ENCODE data around the gene LPIN2. TPM values are rescaled to one million over a fixed set of nuclear protein-coding genes. Genes with fewer than 3 reads are reported as not detected.

The LPIN2 gene
- total and polyA plus RNA-seq, 12 donors, result 1.9 to 15.9 (median 7.6) TPM

DNA sequence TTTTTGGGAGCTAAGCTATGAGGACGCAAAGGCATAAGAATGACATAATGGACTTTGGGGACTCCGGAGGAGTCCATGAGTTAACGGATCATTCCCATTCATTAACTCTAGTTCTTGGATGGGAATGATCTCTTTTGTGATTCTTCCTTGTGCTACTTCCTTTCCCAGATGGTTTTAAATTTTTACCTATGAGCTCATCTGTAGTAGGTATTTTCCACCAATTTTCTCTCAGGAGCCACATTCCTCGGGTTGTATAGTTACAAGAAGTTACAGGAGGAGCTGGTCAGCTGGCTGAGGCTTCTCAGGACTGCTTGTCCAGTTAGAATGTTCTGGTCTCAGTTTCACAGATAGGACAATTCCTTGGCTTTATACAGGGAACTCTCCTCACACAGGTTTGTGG lies 42.9 kb upstream of the LPIN2 start:
- intact Hi-C loops (cut with DNase I), result loop anchor here in 2 of 10 donors (5.0 kb wide), 2 partner anchors 39 to 44 kb away; partner anchors contain the start of gene LPIN2 (in 1 of the 2)
- ATAC-seq (no peak), DNase-seq (no peak)
- H3K9me3 ChIP-seq, result no peaks in the 10 kb centered on the region
- H3K27ac ChIP-seq, result no peak overlapping the region
- H3K4me1 ChIP-seq, result peaks cover 0 to 35% (median 10%) of the 10 kb centered on the region in 9 donors
- H3K36me3 ChIP-seq, result no peaks in the 10 kb centered on the region
- H3K4me3 ChIP-seq, result no peak overlapping the region
- 52 to 60% methylated on average over 4 of the region's 4 CpGs for WGBS, 2 donors
- no peaks in the 10 kb centered on the region for H3K27me3 ChIP-seq
- TF ChIP-seq, protein P1, sequence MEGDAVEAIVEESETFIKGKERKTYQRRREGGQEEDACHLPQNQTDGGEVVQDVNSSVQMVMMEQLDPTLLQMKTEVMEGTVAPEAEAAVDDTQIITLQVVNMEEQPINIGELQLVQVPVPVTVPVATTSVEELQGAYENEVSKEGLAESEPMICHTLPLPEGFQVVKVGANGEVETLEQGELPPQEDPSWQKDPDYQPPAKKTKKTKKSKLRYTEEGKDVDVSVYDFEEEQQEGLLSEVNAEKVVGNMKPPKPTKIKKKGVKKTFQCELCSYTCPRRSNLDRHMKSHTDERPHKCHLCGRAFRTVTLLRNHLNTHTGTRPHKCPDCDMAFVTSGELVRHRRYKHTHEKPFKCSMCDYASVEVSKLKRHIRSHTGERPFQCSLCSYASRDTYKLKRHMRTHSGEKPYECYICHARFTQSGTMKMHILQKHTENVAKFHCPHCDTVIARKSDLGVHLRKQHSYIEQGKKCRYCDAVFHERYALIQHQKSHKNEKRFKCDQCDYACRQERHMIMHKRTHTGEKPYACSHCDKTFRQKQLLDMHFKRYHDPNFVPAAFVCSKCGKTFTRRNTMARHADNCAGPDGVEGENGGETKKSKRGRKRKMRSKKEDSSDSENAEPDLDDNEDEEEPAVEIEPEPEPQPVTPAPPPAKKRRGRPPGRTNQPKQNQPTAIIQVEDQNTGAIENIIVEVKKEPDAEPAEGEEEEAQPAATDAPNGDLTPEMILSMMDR (IDR thresholded peaks at IDR 0.05), result no peak

DNA sequence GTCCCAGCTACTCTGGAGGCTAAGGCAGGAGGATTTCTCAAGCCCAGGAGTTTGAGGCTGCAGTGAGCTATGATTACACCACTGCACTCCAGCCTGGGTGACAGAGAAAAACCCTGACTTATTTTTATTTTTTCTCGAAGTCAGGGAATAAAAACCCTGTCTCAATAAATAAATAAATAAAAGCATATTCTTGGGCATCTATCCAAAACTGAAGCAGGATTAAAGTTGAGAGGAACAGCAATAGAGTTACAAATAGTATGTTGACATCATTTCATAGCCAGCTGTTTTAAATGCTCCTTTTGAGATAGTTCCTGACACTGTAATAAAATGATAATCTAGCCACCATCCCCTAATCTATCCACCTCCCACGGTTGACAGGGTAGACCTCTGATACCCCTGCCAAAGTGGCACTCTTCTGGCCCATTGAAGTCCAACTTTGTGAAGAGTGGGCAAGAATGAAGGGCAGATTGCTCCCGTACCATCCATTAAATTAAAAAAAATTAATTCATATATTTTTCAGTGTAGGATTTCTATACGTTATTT lies 42.3 kb upstream of the LPIN2 start:
- intact Hi-C loops (cut with DNase I), result loop anchor here in 2 of 10 donors (5.0 kb wide), 2 partner anchors 38 to 43 kb away; partner anchors contain the start of gene LPIN2 (in 1 of the 2)
- DNase-seq (no peak), ATAC-seq (peak in 1 of 8 donors; percentile 44)
- no peaks in the 10 kb centered on the region for H3K9me3 ChIP-seq
- peaks cover 0 to 29% (median 8%) of the 10 kb centered on the region in 9 donors for H3K4me1 ChIP-seq
- no peak overlapping the region for H3K27ac ChIP-seq
- no peak overlapping the region for H3K4me3 ChIP-seq
- H3K36me3 ChIP-seq, result no peaks in the 10 kb centered on the region
- TF ChIP-seq, protein P1 (IDR thresholded peaks at IDR 0.05), result no peak
- WGBS, 2 donors, result 57 to 58% methylated on average over 4 of the region's 4 CpGs
- H3K27me3 ChIP-seq, result no peaks in the 10 kb centered on the region

DNA sequence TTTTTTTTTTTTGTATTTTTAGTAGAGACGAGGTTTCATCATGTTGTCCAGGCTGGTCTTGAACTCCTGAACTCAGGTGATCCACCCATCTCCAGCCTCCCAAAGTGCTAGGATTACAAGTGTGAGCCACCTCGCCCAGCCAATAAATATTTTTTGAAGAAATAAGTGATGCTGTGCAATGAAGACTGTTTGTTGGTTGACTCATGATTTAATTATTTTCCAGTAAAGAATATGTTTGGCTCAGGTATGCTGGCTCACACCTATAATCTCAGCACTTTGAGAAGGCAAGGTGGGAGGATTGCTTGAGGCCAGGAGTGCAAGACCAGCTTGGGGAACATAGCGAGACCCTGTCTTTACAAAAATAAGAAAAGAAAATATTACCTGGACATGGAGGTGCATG lies 41.8 kb upstream of the LPIN2 start:
- 89 to 98% methylated on average over 3 of the region's 3 CpGs for WGBS, 2 donors
- Histone ChIP-seq H3K27me3 (no peaks in the 10 kb centered on the region), H3K9me3 (no peaks in the 10 kb centered on the region), H3K4me3 (no peak overlapping the region), H3K4me1 (peaks cover 0 to 25% (median 3%) of the 10 kb centered on the region in 9 donors), H3K36me3 (no peaks in the 10 kb centered on the region), H3K27ac (no peak overlapping the region)
- intact Hi-C loops (cut with DNase I), result loop anchor here in 2 of 10 donors (5.0 kb wide), 2 partner anchors 37 to 42 kb away; partner anchors contain the start of gene LPIN2 (in 1 of the 2)
- ATAC-seq (no peak), DNase-seq (no peak)
- TF ChIP-seq, protein P1 (IDR thresholded peaks at IDR 0.05), result no peak

DNA sequence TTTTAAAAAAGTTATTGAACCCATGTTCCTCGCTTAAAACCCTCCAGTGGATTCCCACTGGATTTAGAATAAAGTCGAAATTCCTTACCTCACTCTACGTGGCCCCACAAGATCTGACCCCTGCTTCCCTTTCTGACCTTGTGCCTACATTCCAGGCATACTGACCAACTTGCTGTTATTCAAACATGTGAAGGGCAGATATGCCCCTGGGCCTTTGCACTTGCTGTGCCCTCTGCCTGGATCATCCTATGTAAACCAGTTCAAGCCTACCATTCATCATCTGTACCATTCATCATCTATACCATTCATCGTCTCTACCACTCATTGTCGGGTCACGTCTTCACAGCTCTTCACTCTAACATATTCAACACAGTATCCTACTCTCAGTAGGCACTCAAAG lies 41.3 kb upstream of the LPIN2 start:
- intact Hi-C loops (cut with DNase I), result no loop called here
- Histone ChIP-seq H3K4me1 (peaks cover 0 to 19% (median 0%) of the 10 kb centered on the region in 9 donors), H3K27ac (no peak overlapping the region), H3K4me3 (no peak overlapping the region), H3K27me3 (no peaks in the 10 kb centered on the region), H3K36me3 (no peaks in the 10 kb centered on the region), H3K9me3 (no peaks in the 10 kb centered on the region)
- TF ChIP-seq, protein P1 (IDR thresholded peaks at IDR 0.05), result no peak
- DNase-seq, result no peak
- 95 to 98% methylated on average over 6 of the region's 6 CpGs for WGBS, 2 donors
- ATAC-seq, result no peak
